Brain microvascular endothelial cell (primary cell): ENCODE data around the gene ITGB2.

Experiments
- DNase-seq: peaks from one replicate; pipeline ENCODE4 v3.0.0-alpha.2; 2020
- H3K27ac ChIP-seq: fragments of 250-450 bp; sonication (Bioruptor Pico); 2 replicates; pipeline ENCODE4 v1.5.1; 2020; ENCODE audit warnings: mild to moderate bottlenecking, moderate library complexity
- H3K27me3 ChIP-seq: fragments of 250-450 bp; sonication (Bioruptor Pico); replicated peaks from 2 replicates; pipeline ENCODE4 v1.5.1; 2020; ENCODE audit warnings: mild to moderate bottlenecking
- H3K36me3 ChIP-seq: fragments of 250-450 bp; sonication (Bioruptor Pico); replicated peaks from 2 replicates; pipeline ENCODE4 v1.5.1; 2020; ENCODE audit warnings: mild to moderate bottlenecking
- H3K4me3 ChIP-seq: 2 replicates; pipeline ENCODE4 v1.5.1; 2011; ENCODE audit warnings: low read depth, mild to moderate bottlenecking, control low read depth, low read length, moderate library complexity
- in situ Hi-C: cut with HindIII; loops from 2 replicates; pipeline ENCODE4 v1.10.0; 2017; ENCODE audit warnings: low sequenced_read_pairs, low pct_ligation_motif_present
- TF ChIP-seq, protein P1 (sequence below): IDR thresholded peaks from 2 replicates; pipeline ENCODE4 v1.5.1; 2011; ENCODE audit warnings: low read depth, mild to moderate bottlenecking, moderate library complexity, low read length, control low read depth, inconsistent platforms; ENCODE audit errors: missing control alignments

Gene ITGB2

GRCh38 chr21:44966135-44967081 lies 45.7 kb upstream of the ITGB2 start:
- Histone ChIP-seq H3K36me3 (no peaks in the 10 kb centered on the region), H3K27ac (peak overlapping the region; percentile 49), H3K4me3 (no peak overlapping the region), H3K27me3 (no peaks in the 10 kb centered on the region)
- DNase-seq = no peak
- TF ChIP-seq, protein P1, sequence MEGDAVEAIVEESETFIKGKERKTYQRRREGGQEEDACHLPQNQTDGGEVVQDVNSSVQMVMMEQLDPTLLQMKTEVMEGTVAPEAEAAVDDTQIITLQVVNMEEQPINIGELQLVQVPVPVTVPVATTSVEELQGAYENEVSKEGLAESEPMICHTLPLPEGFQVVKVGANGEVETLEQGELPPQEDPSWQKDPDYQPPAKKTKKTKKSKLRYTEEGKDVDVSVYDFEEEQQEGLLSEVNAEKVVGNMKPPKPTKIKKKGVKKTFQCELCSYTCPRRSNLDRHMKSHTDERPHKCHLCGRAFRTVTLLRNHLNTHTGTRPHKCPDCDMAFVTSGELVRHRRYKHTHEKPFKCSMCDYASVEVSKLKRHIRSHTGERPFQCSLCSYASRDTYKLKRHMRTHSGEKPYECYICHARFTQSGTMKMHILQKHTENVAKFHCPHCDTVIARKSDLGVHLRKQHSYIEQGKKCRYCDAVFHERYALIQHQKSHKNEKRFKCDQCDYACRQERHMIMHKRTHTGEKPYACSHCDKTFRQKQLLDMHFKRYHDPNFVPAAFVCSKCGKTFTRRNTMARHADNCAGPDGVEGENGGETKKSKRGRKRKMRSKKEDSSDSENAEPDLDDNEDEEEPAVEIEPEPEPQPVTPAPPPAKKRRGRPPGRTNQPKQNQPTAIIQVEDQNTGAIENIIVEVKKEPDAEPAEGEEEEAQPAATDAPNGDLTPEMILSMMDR = no peak
- in situ Hi-C loops = no loop called here

DNA sequence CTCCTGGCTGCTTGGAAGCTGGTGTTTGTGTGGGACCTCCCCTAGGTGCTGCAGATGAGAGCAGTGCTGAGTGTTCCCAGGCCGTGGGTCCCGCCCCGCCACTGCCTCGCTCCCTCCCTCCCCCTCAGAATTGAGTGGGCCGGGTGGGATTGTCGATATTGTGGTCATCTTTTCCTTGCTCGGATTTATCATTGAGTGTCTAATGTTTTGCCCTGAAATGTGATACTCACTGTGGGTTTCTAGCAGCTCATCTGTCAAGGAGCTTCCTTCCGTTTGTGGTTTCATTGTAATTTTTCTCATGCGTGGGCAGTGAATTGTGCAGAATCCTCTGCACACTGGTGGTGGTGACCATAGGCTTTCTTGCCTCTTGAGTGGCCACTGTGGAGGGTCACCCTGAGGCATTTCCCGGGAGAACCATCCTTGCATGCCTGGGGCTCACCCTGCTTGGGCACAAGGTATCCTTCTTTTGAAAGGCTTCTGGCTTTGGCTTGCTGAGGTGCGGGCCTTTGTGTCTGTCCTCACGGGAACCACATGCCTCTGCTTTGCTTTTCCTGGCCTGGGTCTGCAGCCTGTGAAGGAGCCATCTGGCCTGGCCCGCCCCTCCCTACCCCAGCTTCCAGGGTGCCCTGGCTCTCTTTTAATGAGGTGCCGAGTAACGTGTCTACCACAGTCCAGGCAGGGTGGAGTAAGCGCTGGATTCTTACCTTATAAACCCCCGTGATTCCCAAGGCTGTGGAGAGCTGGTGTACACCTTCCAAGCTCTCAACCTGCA lies 44.7 kb upstream of the ITGB2 start:
- H3K27ac ChIP-seq = peak overlapping the region; percentile 73
- H3K4me3 ChIP-seq = no peak overlapping the region
- peak; percentile 90 for DNase-seq
- TF ChIP-seq, protein P1 = no peak
- in situ Hi-C loops = no loop called here
- no peaks in the 10 kb centered on the region for H3K27me3 ChIP-seq
- H3K36me3 ChIP-seq = no peaks in the 10 kb centered on the region

DNA sequence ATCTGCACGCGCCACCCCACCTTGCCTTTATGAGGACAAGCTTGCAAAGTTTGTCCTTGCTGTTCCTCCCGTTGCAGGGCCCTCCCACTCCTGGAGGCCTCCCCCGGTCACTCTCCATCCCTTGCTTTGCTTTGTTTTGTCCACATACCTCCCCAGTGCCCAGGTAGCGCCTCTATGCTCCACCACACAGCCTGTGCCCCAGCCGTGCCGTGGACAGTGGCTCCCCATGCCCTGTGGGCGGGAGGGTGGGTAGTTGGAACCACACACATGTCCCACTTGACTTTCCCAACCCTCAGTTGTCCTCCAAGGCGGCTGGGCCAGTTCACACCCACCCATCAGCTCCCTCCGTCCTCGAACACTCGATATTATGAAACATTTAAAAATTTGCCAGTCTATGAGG lies 43.7 kb upstream of the ITGB2 start:
- H3K27ac ChIP-seq = peak overlapping the region; percentile 95

DNA sequence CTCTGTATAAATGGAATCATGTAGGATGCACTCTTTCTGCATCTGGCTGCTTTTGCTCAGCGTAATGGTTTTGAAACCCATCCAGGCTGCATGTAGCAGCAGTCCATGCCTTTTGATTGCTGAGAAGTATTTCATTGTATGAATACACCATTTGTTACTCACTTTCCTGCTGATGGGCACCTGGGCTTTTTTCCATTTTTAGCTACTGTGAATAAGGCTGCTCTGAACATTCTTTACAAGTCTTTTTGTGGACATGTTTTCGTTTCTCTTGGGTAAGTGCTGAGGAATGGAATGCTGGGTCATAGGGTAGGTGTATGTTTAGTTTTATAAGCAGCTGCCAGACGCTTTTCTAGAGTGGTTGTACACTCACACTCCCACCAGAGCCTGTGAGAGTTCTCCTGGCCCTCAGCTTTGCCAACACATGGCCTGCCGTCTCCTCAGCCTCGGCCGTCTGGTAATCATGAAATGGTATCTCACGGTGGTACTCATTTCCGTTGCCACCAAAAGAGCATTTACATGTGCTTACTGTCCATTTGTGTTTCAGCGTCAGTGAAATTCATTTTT lies 41.8 kb upstream of the ITGB2 start:
- peak overlapping the region; percentile 95 for H3K27ac ChIP-seq
- H3K27me3 ChIP-seq = no peaks in the 10 kb centered on the region
- peaks cover 3% of the 10 kb centered on the region for H3K36me3 ChIP-seq
- in situ Hi-C loops = no loop called here
- DNase-seq = peak; percentile 97
- H3K4me3 ChIP-seq = no peak overlapping the region
- TF ChIP-seq, protein P1 = no peak

More for the DNA sequence above, 43.7 kb upstream of the ITGB2 start:
- Histone ChIP-seq H3K4me3 (no peak overlapping the region), H3K27me3 (no peaks in the 10 kb centered on the region), H3K36me3 (no peaks in the 10 kb centered on the region)
- in situ Hi-C loops = no loop called here
- TF ChIP-seq, protein P1 = no peak
- no peak for DNase-seq

GRCh38 chr21:44960141-44961092 lies 39.7 kb upstream of the ITGB2 start:
- H3K27me3 ChIP-seq = no peaks in the 10 kb centered on the region
- in situ Hi-C loops = no loop called here
- peaks cover 8% of the 10 kb centered on the region for H3K36me3 ChIP-seq
- no peak overlapping the region for H3K4me3 ChIP-seq
- TF ChIP-seq, protein P1 = no peak
- DNase-seq = no peak
- H3K27ac ChIP-seq = no peak overlapping the region
